ENCODE measurements around the gene SCAF4.
A peak's percentile ranks its signal among the peaks of the same experiment; 100 is the strongest.

SCAF4 gene

DNA sequence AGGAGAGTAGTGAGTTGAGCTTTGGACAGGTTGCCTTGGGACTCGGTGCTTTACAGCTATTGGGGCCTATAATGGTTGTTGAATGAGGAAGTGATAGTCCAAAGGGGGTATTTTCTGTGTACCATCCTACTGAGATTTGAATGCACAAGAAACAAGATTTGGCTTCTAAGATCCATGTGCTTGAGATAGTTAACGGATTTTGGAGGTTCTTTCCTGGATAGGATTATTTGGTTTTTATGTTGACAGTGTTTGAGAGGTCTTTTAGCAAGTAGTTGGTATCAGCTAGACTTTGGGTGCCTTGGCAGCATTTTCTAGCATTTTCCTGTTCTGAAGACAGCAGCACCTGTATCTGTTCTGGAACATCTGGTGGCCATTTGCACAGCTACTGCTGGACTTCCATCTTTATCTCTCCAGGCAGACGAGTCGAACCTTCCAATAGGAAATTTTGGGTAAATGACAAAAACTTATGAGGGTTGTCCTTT lies 3.6 kb upstream of the SCAF4 start:
- no peaks in the 10 kb centered on the region for H3K9me3 ChIP-seq (ENCODE audit: control insufficient read depth, insufficient read depth, low read length)
- H3K27me3 ChIP-seq (ENCODE audit: control insufficient read depth, insufficient read depth, low read length) = no peaks in the 10 kb centered on the region
- no peaks in the 10 kb centered on the region for H3K36me3 ChIP-seq (ENCODE audit: control insufficient read depth, insufficient read depth, low read length)
- no peak overlapping the region for H3K4me3 ChIP-seq (ENCODE audit: low read depth, low read length)
- H3K9ac ChIP-seq (ENCODE audit: low read depth, low read length) = no peak overlapping the region
- peaks cover 10% of the 10 kb centered on the region for H3K4me1 ChIP-seq (ENCODE audit: control insufficient read depth, insufficient read depth, low read length)

DNA sequence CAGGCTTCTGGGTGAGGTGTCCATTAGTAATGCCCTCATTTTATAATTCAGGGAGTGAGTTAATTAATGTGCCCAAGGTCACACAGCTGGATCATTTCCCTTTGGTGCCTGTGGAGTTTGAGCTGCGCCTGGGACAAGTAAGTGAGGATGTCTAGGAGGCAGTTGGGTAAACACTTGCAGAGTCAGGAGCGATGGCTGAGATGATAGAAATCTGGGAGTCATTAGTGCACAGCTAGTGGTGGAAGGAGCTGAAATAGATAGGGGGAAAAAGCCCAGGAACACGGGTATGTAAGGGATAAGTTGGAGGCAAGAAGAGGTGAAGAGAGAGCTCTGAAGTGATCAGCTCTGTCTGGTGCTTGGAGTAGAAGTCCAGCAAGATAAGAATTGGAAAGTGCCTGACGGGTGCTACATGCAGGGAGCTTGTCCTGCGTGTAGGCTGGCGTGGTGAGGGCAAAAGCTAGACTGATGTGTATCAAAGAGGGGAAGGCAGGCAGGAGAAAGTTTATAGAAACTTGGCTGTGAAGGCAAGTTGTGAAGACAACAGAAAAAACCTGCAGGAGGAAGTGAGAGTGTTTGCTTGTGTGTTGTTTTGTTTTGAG lies 1.7 kb upstream of the SCAF4 start:
- H3K4me3 ChIP-seq (ENCODE audit: low read depth, low read length) = no peak overlapping the region
- H3K9ac ChIP-seq (ENCODE audit: low read depth, low read length) = no peak overlapping the region
- H3K4me1 ChIP-seq (ENCODE audit: control insufficient read depth, insufficient read depth, low read length) = peaks cover 22% of the 10 kb centered on the region
- no peaks in the 10 kb centered on the region for H3K36me3 ChIP-seq (ENCODE audit: control insufficient read depth, insufficient read depth, low read length)
- H3K27me3 ChIP-seq (ENCODE audit: control insufficient read depth, insufficient read depth, low read length) = no peaks in the 10 kb centered on the region
- no peaks in the 10 kb centered on the region for H3K9me3 ChIP-seq (ENCODE audit: control insufficient read depth, insufficient read depth, low read length)

GRCh38 chr21:31732597-31733550 lies 956 bp upstream of the SCAF4 start:
- H3K9ac ChIP-seq (ENCODE audit: low read depth, low read length) = peak overlapping the region; percentile 90

GRCh38 chr21:31731056-31731856 lies 662 bp downstream of the SCAF4 start:
- Histone ChIP-seq H3K4me1 (ENCODE audit: control insufficient read depth, insufficient read depth, low read length) (peaks cover 22% of the 10 kb centered on the region), H3K9ac (ENCODE audit: low read depth, low read length) (peak overlapping the region; percentile 86), H3K9me3 (ENCODE audit: control insufficient read depth, insufficient read depth, low read length) (no peaks in the 10 kb centered on the region), H3K4me3 (ENCODE audit: low read depth, low read length) (peak overlapping the region; percentile 81), H3K36me3 (ENCODE audit: control insufficient read depth, insufficient read depth, low read length) (no peaks in the 10 kb centered on the region), H3K27me3 (ENCODE audit: control insufficient read depth, insufficient read depth, low read length) (no peaks in the 10 kb centered on the region)

More at GRCh38 chr21:31732597-31733550, 956 bp upstream of the SCAF4 start:
- Histone ChIP-seq H3K9me3 (ENCODE audit: control insufficient read depth, insufficient read depth, low read length) (no peaks in the 10 kb centered on the region), H3K4me3 (ENCODE audit: low read depth, low read length) (peak overlapping the region; percentile 79), H3K27me3 (ENCODE audit: control insufficient read depth, insufficient read depth, low read length) (no peaks in the 10 kb centered on the region), H3K4me1 (ENCODE audit: control insufficient read depth, insufficient read depth, low read length) (peaks cover 22% of the 10 kb centered on the region), H3K36me3 (ENCODE audit: control insufficient read depth, insufficient read depth, low read length) (no peaks in the 10 kb centered on the region)

DNA sequence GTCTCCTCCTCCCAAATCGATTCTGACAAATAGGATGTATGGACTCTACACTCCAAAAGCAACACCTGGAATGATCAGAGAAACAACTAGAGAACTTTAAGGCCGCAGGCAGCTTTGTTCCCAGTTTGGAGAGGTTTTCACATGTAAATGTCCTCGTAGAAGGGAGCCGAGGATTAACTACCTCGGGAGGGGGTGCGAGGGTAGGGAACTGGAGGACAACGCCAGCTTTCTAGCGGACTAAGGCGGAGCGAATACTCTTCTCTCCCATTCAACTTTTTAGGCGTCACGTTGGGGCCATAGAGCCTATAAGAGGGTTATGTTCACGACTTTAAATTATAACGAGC lies 1.2 kb downstream of the SCAF4 start:
- H3K4me3 ChIP-seq (ENCODE audit: low read depth, low read length) = peak overlapping the region; percentile 81
- H3K9ac ChIP-seq (ENCODE audit: low read depth, low read length) = peak overlapping the region; percentile 47
- no peaks in the 10 kb centered on the region for H3K27me3 ChIP-seq (ENCODE audit: control insufficient read depth, insufficient read depth, low read length)
- H3K4me1 ChIP-seq (ENCODE audit: control insufficient read depth, insufficient read depth, low read length) = peaks cover 23% of the 10 kb centered on the region
- no peaks in the 10 kb centered on the region for H3K9me3 ChIP-seq (ENCODE audit: control insufficient read depth, insufficient read depth, low read length)
- H3K36me3 ChIP-seq (ENCODE audit: control insufficient read depth, insufficient read depth, low read length) = no peaks in the 10 kb centered on the region

DNA sequence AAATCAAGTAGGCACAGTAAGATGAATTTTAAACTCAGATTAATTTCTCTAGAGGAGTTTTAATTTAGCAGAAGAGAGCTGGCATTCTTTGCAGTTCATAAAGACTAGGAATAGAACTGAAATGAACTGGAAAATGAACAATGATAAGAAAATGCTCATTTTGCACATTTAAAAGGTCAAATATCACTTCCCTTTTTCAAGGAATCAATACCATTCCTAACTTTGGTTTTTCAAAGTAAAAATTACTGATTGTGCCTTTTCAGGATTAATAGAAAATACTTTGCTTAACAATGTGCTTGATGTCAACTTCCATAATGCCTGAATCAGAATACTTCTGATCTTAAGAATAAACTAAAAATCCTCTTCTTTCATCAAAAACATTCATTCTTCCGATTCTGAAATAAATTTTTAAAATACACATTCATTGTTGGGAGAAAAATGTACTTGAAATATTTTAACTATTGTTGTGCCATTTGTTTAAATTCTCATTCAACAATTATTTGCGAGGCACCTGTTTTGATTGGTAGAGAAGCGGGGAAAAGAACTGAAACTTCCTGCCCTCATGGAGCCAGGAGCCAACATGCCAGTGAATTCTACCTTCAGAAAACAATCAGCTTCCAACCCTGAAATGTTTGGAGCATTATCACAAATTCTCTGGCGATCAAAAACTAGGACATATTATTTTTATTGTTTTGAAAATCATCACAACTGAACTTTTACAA lies 2.1 kb downstream of the SCAF4 start:
- H3K27me3 ChIP-seq (ENCODE audit: control insufficient read depth, insufficient read depth, low read length) = no peaks in the 10 kb centered on the region
- H3K9me3 ChIP-seq (ENCODE audit: control insufficient read depth, insufficient read depth, low read length) = no peaks in the 10 kb centered on the region
- peaks cover 27% of the 10 kb centered on the region for H3K4me1 ChIP-seq (ENCODE audit: control insufficient read depth, insufficient read depth, low read length)
- H3K36me3 ChIP-seq (ENCODE audit: control insufficient read depth, insufficient read depth, low read length) = no peaks in the 10 kb centered on the region
- H3K4me3 ChIP-seq (ENCODE audit: low read depth, low read length) = peak overlapping the region; percentile 81
- peak overlapping the region; percentile 66 for H3K9ac ChIP-seq (ENCODE audit: low read depth, low read length)

DNA sequence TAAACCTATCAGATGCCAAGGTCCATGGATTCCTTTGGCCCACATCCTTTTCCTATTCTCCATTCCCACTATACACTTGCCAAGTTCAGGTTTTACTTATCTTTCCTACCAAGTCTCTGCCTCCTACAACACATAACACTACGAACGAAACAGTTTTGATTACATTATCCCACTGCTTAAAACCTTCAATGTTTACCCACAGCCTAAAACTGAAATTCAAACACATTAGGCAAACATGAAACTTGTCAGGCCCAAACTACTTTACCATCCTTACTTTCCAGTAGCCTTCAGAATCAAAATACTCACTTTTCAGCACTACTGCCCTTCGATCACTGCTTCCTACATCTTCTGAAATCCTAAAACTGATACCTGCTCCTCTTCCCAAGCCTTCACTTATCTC lies 3.0 kb downstream of the SCAF4 start:
- Histone ChIP-seq H3K27me3 (ENCODE audit: control insufficient read depth, insufficient read depth, low read length) (no peaks in the 10 kb centered on the region), H3K9me3 (ENCODE audit: control insufficient read depth, insufficient read depth, low read length) (no peaks in the 10 kb centered on the region), H3K4me1 (ENCODE audit: control insufficient read depth, insufficient read depth, low read length) (peaks cover 27% of the 10 kb centered on the region), H3K36me3 (ENCODE audit: control insufficient read depth, insufficient read depth, low read length) (no peaks in the 10 kb centered on the region), H3K9ac (ENCODE audit: low read depth, low read length) (no peak overlapping the region), H3K4me3 (ENCODE audit: low read depth, low read length) (peak overlapping the region; percentile 16)

DNA sequence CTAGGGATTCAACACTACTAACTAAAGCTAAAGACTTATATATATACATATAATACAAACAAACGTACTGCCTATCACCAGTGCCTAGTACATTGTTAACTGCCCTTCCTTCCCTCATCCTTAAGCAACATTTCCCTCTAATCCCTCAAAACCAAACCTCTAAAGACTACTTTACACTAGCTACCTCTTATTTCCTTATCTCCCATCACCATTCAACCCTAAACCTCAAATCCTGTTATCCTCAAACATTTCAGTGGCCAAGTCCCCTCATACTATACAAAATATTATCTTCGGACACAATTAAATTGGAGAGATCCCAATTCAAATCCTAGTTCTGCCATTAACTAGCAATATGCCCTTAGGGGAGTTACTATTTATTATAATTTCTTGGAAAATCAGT lies 3.7 kb downstream of the SCAF4 start:
- H3K9me3 ChIP-seq (ENCODE audit: control insufficient read depth, insufficient read depth, low read length) = no peaks in the 10 kb centered on the region
- no peak overlapping the region for H3K4me3 ChIP-seq (ENCODE audit: low read depth, low read length)
- no peaks in the 10 kb centered on the region for H3K27me3 ChIP-seq (ENCODE audit: control insufficient read depth, insufficient read depth, low read length)
- H3K9ac ChIP-seq (ENCODE audit: low read depth, low read length) = no peak overlapping the region
- peaks cover 24% of the 10 kb centered on the region for H3K4me1 ChIP-seq (ENCODE audit: control insufficient read depth, insufficient read depth, low read length)
- H3K36me3 ChIP-seq (ENCODE audit: control insufficient read depth, insufficient read depth, low read length) = no peaks in the 10 kb centered on the region

GRCh38 chr21:31727181-31727580 lies 4.7 kb downstream of the SCAF4 start:
- Histone ChIP-seq H3K27me3 (ENCODE audit: control insufficient read depth, insufficient read depth, low read length) (no peaks in the 10 kb centered on the region), H3K9me3 (ENCODE audit: control insufficient read depth, insufficient read depth, low read length) (no peaks in the 10 kb centered on the region), H3K4me1 (ENCODE audit: control insufficient read depth, insufficient read depth, low read length) (peaks cover 18% of the 10 kb centered on the region), H3K4me3 (ENCODE audit: low read depth, low read length) (no peak overlapping the region), H3K36me3 (ENCODE audit: control insufficient read depth, insufficient read depth, low read length) (no peaks in the 10 kb centered on the region), H3K9ac (ENCODE audit: low read depth, low read length) (no peak overlapping the region)

- Histone ChIP-seq H3K27me3 (ENCODE audit: control insufficient read depth, insufficient read depth, low read length) (no peaks in the 10 kb centered on the region), H3K4me3 (ENCODE audit: low read depth, low read length) (no peak overlapping the region), H3K9me3 (ENCODE audit: control insufficient read depth, insufficient read depth, low read length) (no peaks in the 10 kb centered on the region), H3K4me1 (ENCODE audit: control insufficient read depth, insufficient read depth, low read length) (peaks cover 18% of the 10 kb centered on the region), H3K36me3 (ENCODE audit: control insufficient read depth, insufficient read depth, low read length) (no peaks in the 10 kb centered on the region), H3K9ac (ENCODE audit: low read depth, low read length) (no peak overlapping the region)
Measured at GRCh38 chr21:31726407-31726806, 5.5 kb downstream of the SCAF4 start.

DNA sequence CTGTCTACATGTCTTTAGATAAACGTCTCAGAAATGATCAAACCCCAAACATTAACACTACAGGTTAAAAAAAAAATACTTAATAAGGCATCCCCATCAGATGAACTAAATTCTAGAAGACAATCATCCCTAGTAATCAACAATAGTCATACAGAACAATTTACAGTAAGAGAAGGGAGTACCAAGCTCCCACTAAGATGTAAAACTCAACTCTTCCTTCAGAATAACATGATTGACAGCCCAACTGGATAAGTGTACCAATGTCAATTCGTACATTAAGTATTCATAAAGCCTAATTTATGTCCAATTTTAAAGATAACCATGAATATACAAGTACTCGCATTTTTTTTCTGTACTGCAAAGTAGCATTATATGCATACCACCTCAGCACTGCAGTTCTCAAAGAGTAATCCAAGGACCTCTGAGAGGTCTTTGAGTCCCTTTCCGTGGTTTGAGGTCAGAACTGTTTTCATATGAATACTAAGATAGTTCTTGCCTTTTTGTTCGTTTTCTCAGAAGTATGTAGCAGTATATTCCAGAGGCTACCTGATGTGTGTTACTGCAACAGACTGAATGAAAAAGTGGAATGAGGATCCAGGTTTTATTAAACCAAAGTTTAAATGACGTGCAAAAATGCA lies 6.6 kb downstream of the SCAF4 start:
- Histone ChIP-seq H3K4me3 (ENCODE audit: low read depth, low read length) (no peak overlapping the region), H3K36me3 (ENCODE audit: control insufficient read depth, insufficient read depth, low read length) (no peaks in the 10 kb centered on the region), H3K27me3 (ENCODE audit: control insufficient read depth, insufficient read depth, low read length) (no peaks in the 10 kb centered on the region), H3K4me1 (ENCODE audit: control insufficient read depth, insufficient read depth, low read length) (peaks cover 16% of the 10 kb centered on the region), H3K9me3 (ENCODE audit: control insufficient read depth, insufficient read depth, low read length) (no peaks in the 10 kb centered on the region), H3K9ac (ENCODE audit: low read depth, low read length) (no peak overlapping the region)

Measured in iPS-15b (cell line).